KG1 (cell line): ENCODE data around the gene SLC6A7.

Source experiments
- DNase-seq: peaks from one replicate; lab custom pipeline; 2025; lab: John Stamatoyannopoulos, UW

SLC6A7 gene

DNA sequence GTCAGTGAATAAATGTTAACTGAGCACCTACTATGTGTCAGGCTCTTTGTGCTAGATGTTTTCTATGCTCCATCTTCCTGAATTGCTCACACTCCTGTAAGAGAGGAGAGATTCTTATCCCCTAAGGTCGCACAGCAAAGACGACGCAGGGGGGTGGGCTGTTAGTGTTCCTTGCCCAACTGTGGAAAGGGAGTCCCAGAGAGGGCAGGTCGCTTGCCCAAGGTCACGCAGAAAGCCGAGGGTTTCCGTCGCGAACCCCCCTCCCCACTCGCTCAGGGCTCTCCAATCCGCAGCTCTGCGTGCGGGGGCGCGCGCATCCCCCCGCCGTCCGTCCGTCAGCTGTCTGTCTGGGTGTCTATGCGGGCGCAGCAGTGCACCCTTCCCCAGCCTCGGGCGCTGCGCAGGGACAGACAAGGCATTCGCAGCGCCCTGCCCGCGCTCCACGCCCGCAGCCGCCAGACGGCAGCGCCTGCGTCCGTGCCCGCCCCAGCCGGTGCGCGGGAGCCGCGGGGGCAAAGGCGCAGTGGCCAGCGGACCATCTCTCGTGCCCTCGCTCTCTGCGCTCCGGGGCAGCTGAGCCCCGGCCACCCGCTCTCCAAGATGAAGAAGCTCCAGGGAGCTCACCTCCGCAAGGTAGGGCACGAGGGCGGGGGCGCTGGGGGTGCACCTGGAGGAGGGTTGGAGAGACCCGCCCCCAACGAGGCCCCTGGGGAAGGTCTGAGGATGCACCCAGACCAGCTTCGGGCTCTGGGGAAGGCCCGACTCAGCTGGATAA lies at the start of gene SLC6A7:
SLC6A7 (plus strand) TSS at position 335 of the 775 bp plus-strand sequence; CDS start at position 601, 266 bp downstream.
- DNase-seq = no peak

DNA sequence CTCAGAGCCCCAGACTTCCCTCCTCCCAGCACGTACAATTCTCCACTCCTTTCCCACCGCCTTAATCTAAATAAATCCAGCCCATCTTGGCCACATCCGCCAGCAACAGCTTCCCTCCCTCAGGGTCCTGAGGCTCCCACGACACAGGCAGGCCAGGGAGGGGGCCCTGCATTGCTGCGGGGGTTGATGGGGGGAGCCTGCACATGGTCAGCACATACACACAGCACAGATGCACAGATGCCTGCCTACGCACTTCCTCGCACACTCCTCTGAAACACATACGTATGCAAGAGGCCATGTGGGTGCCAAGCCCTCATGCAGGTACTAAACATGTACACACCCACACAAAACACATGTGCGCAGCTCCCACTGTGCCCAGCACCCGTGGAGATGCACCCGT lies 49.0 kb upstream of the SLC6A7 start:
- no peak for DNase-seq

DNA sequence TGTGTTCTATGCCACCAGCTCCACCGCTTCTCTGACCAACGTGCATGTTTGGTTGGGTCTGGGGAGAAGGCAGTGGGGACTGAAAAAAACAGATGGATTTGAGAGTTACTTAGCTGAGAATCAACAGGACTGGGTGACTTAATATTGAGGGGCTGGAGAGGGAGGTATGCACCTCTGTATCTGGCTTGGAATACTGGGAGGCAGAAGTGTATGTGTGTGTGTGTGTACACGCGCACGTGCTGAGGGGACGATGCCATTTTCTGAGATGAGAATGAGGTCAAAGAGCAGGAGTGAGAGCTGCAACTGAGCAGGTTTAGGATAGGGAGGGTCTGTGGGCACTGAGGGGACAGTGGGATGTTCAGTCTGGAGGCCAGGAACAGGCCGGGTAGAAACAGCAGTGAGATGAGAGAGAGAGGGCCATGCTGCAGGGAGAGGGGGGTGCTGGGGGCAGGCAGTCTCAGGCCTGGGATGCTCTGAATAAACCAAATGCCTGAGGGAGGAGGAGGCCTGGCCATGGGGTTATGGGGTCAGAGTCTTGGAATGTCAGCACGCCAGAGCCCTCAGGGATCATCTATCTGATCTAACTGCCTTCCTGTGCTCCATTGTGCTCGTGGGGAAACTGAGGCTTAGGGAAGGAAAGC lies 48.2 kb upstream of the SLC6A7 start:
- no peak for DNase-seq

GRCh38 chr5:150142185-150142958 lies 47.5 kb upstream of the SLC6A7 start:
- no peak for DNase-seq

- no peak for DNase-seq
Observed at GRCh38 chr5:150142959-150143349, 46.9 kb upstream of the SLC6A7 start.

DNA sequence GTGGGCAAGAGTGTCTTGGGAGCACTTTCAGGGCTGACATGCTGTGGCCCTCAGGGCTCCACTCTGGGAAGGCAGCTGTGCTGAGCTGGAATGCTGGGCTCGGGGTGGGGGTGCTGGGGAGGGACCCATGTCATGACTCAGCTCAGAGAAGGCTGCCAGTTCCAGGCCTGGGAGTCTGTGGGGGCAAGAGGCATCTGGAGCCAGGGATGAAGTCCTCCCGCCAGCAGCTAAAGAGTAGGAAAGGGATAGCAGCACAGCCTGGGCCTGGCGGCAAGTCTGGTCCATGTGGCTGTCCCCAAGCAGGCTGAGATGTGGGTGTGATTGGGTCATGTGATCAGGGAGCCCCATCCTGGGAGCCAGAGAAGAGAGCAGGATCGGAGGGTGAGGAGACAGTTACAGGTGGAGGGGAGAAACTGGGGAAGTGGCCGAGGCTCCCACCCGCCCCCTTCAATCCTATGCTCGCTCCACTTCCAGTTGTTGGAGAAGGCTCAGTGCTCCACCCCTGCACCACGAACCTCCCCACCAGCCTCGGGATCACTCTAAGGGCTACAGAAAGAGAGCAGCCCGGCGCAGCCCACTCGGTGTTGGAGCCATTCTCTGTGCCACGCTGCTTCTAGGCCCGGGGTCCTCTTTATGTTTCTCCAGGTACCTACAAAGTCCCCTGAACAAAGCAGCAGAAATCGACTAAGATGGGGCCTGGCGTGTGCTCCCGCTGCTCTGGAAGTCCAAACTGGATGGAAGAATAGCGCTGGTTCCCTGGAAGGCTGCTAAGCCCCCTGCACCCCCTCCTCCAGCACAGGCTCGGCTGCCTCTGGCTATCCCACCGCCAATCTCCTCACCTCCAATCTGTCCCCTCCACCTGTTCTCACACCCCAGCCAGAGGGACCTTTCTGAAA lies 46.3 kb upstream of the SLC6A7 start:
- no peak for DNase-seq

DNA sequence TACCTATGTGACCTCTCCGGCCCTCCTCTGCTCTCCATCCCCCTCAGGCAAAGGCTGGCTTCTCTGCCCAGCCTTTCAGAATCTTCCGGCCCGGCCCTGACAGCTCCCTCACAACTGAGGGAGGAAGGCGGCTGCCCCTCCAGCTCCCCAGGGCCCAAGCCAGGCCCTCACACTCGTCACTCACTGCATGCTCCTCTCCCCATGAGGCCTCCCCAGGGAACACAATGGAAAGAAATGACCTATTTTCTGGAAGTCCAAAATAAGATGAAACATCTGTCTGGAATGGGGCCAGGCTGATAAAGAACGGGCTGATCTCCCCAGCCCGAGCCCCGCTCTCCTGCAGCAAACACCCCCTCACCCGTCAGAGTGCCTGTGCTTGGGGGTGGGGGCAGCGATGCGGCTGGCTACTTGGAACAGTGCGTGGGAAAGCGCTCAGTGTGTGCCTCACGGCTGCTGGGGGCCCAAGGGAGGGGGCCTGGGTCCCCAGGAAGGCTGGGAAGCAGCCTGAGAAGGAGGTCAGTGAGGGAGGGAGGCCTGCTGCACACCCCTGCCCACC lies 45.5 kb upstream of the SLC6A7 start:
- DNase-seq = no peak

DNA sequence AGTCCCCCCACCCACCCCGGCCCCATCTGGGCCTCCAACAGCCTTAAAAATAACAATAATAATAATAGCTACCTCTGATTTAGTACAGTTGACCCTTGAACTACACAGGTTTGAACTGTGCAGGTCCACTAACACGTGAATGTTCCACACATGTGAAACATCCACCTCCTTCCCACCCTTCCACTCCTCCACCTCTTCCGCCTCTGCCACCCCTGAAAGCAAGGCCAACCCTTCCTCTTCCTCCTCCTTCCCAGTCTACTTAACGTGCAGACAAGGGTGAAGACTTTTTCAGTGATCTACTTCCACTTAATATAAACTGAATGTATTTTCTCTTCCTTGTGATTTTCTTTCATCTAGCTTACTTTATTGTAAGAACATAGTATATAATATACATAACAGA lies 45.0 kb upstream of the SLC6A7 start:
- no peak for DNase-seq

GRCh38 chr5:150146235-150146634 lies 43.6 kb upstream of the SLC6A7 start:
- DNase-seq = no peak

GRCh38 chr5:150146862-150147601 lies 42.8 kb upstream of the SLC6A7 start:
- DNase-seq = no peak

DNA sequence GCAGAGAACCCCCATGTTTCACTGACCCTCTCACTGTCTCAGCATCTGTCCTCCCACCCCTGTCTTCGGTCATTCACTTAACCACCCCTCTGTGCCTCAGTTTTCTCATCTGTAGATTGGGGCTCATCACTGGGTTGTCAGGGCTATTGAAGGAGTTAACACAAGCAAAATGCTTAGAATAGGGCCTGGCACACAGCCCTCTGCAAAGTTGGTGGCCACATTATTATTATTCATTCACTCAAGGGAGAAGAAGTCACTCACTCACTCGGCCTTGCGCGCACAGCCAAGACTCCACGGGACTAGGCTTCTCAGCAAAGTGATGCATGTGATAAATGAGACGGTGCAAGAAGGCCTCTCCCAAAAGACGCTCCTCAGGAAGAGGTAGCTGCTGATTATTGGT lies 42.2 kb upstream of the SLC6A7 start:
- DNase-seq = no peak

GRCh38 chr5:150148117-150148927 lies 41.5 kb upstream of the SLC6A7 start:
- DNase-seq = no peak

- no peak for DNase-seq
Observed at GRCh38 chr5:150149618-150150017, 40.2 kb upstream of the SLC6A7 start.

DNA sequence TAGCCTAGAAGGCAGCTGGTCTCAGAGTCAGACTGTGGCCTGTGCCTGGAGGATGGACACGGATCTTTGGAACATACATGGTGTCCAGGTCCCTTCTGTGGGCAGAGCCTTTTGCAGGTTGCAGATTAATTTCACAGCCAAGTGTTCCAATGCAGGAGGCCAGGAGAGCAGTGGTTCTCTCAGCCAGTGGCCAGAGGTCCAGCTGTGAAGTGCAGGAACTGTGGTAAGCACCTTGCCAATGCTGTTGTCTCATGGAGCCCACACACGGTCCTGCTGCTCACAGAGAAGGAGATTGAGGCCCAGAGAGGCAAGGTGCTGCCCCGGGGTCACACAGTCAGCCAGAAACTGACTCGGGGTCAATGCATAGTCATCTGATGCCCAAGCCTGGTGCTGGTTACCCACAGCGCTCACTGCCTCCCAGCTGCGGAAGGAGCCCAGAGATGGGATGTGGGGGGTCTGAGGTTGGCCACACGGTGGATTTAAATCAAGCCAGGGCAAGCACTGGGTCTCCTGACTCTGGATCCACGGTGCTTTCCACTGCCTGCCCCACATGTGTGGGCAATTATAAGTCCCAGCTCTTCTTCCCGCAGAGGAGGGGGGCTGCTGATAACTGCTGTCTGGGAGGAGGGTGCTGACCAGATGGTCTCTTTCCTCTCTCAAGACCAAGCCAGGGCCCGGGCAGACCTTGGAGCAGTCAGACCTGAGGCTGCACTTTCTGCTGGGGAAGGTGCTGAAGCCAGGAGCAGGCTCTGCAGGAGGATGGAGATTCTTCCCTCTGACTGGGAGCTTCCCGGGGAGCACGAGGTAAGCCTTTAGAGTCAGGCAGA lies 37.0 kb upstream of the SLC6A7 start:
- DNase-seq = no peak

DNA sequence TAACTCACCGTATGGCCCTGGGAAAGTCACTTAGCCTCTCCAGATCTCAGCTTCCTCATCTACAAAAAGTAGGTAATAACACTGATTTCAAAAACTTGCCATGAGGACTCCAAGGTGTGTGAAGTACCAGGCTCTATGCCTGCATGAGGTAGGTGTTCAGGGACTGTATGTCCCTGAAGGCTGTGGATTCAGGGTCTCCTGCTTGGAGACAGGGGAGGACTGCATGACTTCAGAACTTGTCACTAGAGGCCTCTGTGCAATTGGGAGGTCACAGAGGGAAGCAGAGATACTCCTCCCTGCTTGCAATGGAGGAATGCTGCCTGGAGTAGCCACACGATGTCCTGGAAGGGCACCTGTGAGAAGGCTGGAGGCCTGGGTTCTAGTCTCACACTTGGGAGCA lies 36.4 kb upstream of the SLC6A7 start:
- DNase-seq = no peak

GRCh38 chr5:150153957-150154617 lies 35.8 kb upstream of the SLC6A7 start:
- DNase-seq = no peak

GRCh38 chr5:150154618-150155128 lies 35.2 kb upstream of the SLC6A7 start:
- DNase-seq = no peak
